Stimulated activated naive B cell treated with anti-CD40 and anti-IgM and Interleukin-4, amounts not matched to agents 10 μg/mL and 1 μg/mL and 100 μg/mL, for 72 hours (primary cell): ENCODE results near the gene NRG2.

ENCODE experiments used
- ATAC-seq, 2 donors: fragments of 150-1000 bp; cut with Tn5 transposase; replicated peaks; 2 replicates each; pipeline ENCODE4 v1.10.0; 2021; ENCODE audit warnings: moderate library complexity in 1 of 2
- DNase-seq: peaks from one replicate; pipeline ENCODE4 v3.0.0; 2021
- H3K27ac Mint-ChIP-seq: one replicate; pipeline ENCODE4 v1.8.0; 2022; ENCODE audit warnings: mild to moderate bottlenecking, mixed read lengths
- H3K27me3 Mint-ChIP-seq, 2 donors: one replicate each; pipeline ENCODE4 v1.8.0; 2022; ENCODE audit warnings: mixed read lengths in 2 of 2
- H3K36me3 Mint-ChIP-seq, 2 donors: one replicate each; pipeline ENCODE4 v1.8.0; 2022; ENCODE audit warnings: mixed read lengths in 2 of 2, mild to moderate bottlenecking in 1 of 2
- H3K4me1 Mint-ChIP-seq, 2 donors: one replicate each; pipeline ENCODE4 v1.8.0; 2022; ENCODE audit warnings: mixed read lengths in 2 of 2, mild to moderate bottlenecking in 1 of 2
- H3K4me3 Mint-ChIP-seq, 2 donors: one replicate each; pipeline ENCODE4 v1.8.0; 2022; ENCODE audit warnings: mild to moderate bottlenecking in 2 of 2, mixed read lengths in 2 of 2, moderate library complexity in 1 of 2
- H3K9me3 Mint-ChIP-seq, 2 donors: one replicate each; pipeline ENCODE4 v1.8.0; 2022; ENCODE audit warnings: mixed read lengths in 2 of 2, mild to moderate bottlenecking in 1 of 2

Gene NRG2

DNA sequence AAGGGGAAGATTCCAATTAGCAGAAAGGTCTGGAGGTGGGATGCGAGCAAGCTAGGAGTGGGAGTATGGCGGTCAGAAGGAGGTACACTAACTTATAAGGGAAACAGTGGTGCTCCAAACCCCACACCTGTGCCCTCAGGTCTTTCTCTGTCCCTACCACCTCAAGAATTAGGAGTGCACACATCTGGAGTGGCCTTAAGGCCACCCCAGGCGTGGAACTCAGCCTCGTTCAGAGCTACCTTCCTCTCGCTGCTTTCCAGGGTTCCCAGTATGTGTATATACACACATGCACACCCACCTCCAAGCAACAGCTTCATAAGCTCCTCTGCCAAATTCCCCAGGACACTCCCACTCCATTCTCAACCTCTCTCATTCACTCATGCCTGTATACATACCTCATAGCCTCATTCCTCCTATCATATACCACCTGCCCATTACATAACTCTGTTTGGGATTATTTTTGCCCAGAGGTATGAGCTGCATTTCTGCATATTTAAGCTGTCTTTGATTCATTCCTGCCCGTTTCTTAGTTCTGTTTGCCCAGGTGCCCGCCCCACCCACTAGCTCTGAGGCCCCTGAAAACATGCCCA, 128.8 kb downstream of the NRG2 start:
- Mint-ChIP-seq H3K27me3 (peaks cover 27 to 44% of the 10 kb centered on the region in 2 donors), H3K27ac (no peak overlapping the region), H3K4me3 (no peak overlapping the region), H3K9me3 (no peaks in the 10 kb centered on the region), H3K4me1 (no peaks in the 10 kb centered on the region), H3K36me3 (no peaks in the 10 kb centered on the region)
- ATAC-seq = no peak
- DNase-seq = no peak

DNA sequence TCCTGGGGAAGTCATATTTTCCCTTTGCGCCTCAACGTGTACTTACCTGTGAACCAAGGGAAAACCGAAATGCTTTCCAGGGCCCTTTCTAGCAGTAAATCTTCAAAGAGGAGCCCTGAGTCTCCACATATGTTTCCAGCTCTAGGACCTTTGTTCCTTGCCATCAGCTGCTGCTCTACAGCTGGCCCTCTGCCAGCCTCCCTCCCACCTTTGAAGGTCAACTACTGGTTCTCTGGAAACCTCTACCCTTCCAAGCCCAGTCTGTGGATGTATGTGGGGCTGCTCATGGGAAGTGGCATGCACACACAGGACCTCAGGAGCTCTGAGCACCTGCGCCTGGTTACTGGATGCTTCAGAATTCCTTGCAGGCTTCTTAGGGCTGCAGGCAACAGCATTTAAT, 130.3 kb downstream of the NRG2 start:
- Mint-ChIP-seq H3K27me3 (peaks cover 27 to 44% of the 10 kb centered on the region in 2 donors), H3K9me3 (no peaks in the 10 kb centered on the region), H3K4me1 (no peaks in the 10 kb centered on the region), H3K36me3 (no peaks in the 10 kb centered on the region), H3K4me3 (no peak overlapping the region), H3K27ac (no peak overlapping the region)
- ATAC-seq = no peak
- DNase-seq = no peak

GRCh38 chr5:139912158-139912557, 130.9 kb downstream of the NRG2 start:
- peaks cover 27 to 44% of the 10 kb centered on the region in 2 donors for H3K27me3 Mint-ChIP-seq
- no peak overlapping the region for H3K27ac Mint-ChIP-seq
- ATAC-seq = no peak
- no peak for DNase-seq
- no peaks in the 10 kb centered on the region for H3K4me1 Mint-ChIP-seq
- H3K4me3 Mint-ChIP-seq = no peak overlapping the region
- no peaks in the 10 kb centered on the region for H3K9me3 Mint-ChIP-seq
- H3K36me3 Mint-ChIP-seq = no peaks in the 10 kb centered on the region

- Mint-ChIP-seq H3K36me3 (no peaks in the 10 kb centered on the region), H3K27ac (no peak overlapping the region), H3K4me1 (no peaks in the 10 kb centered on the region), H3K4me3 (no peak overlapping the region), H3K27me3 (peaks cover 27 to 44% of the 10 kb centered on the region in 2 donors), H3K9me3 (no peaks in the 10 kb centered on the region)
- ATAC-seq (no peak), DNase-seq (no peak)
Observed at GRCh38 chr5:139911425-139912120, 131.5 kb downstream of the NRG2 start.

GRCh38 chr5:139910901-139911300, 132.2 kb downstream of the NRG2 start:
- DNase-seq = no peak
- no peak overlapping the region for H3K4me3 Mint-ChIP-seq
- no peaks in the 10 kb centered on the region for H3K9me3 Mint-ChIP-seq
- H3K27me3 Mint-ChIP-seq = peaks cover 27 to 41% of the 10 kb centered on the region in 2 donors
- no peaks in the 10 kb centered on the region for H3K36me3 Mint-ChIP-seq
- no peak overlapping the region for H3K27ac Mint-ChIP-seq
- no peak for ATAC-seq
- no peaks in the 10 kb centered on the region for H3K4me1 Mint-ChIP-seq

DNA sequence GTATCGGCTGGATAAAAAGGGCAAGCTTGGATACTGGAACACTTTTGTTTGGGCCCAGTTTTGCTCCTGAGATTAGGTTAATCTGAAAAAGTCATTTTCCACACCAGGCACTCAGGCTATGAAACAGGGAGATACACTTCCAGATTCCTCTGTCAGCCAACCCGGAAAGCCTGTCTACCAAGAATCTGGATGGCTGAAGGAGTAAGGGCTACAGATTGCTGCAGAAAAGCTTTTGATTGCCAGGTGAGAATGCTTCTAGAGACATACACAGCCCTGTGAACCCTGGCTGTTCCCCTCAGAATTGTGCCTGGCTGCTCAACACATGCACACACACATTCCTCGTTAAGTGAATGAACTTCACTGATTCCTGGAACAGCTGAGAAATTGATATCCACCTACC, 133.1 kb downstream of the NRG2 start:
- Mint-ChIP-seq H3K4me1 (no peaks in the 10 kb centered on the region), H3K9me3 (no peaks in the 10 kb centered on the region), H3K27ac (no peak overlapping the region), H3K36me3 (no peaks in the 10 kb centered on the region), H3K4me3 (no peak overlapping the region), H3K27me3 (peaks cover 22 to 35% of the 10 kb centered on the region in 2 donors)
- no peak for DNase-seq
- ATAC-seq = no peak

DNA sequence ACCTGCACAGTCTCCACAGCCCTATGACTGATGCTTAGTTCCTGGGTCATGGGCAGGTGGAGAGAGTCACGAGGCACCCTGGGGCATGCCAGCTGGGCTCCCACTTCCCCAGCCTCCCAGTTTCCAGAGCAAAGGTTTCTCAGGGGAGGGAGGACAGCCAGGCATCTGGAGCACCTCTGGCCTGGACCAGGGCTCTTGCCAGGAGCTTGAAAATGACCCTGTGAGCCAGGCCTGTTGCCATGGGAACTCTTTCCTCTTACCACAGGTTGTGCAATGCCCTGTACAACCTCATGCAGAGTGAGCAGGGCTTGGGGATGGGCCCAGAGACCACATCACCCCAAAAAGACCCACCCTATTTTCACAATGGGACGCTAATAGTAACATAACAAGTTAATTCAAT, 134.3 kb downstream of the NRG2 start:
- Mint-ChIP-seq H3K4me1 (peaks cover 1% of the 10 kb centered on the region in 2 donors), H3K9me3 (no peaks in the 10 kb centered on the region), H3K36me3 (no peaks in the 10 kb centered on the region), H3K4me3 (no peak overlapping the region), H3K27me3 (peaks cover 10 to 27% of the 10 kb centered on the region in 2 donors), H3K27ac (no peak overlapping the region)
- DNase-seq = no peak
- no peak for ATAC-seq

- Mint-ChIP-seq H3K36me3 (no peaks in the 10 kb centered on the region), H3K27me3 (peaks cover 21 to 29% of the 10 kb centered on the region in 2 donors), H3K4me3 (no peak overlapping the region), H3K27ac (no peak overlapping the region), H3K9me3 (no peaks in the 10 kb centered on the region), H3K4me1 (peaks cover 4 to 7% of the 10 kb centered on the region in 2 donors)
- ATAC-seq (no peak), DNase-seq (no peak)
Observed at GRCh38 chr5:139906661-139907060, 136.4 kb downstream of the NRG2 start.

DNA sequence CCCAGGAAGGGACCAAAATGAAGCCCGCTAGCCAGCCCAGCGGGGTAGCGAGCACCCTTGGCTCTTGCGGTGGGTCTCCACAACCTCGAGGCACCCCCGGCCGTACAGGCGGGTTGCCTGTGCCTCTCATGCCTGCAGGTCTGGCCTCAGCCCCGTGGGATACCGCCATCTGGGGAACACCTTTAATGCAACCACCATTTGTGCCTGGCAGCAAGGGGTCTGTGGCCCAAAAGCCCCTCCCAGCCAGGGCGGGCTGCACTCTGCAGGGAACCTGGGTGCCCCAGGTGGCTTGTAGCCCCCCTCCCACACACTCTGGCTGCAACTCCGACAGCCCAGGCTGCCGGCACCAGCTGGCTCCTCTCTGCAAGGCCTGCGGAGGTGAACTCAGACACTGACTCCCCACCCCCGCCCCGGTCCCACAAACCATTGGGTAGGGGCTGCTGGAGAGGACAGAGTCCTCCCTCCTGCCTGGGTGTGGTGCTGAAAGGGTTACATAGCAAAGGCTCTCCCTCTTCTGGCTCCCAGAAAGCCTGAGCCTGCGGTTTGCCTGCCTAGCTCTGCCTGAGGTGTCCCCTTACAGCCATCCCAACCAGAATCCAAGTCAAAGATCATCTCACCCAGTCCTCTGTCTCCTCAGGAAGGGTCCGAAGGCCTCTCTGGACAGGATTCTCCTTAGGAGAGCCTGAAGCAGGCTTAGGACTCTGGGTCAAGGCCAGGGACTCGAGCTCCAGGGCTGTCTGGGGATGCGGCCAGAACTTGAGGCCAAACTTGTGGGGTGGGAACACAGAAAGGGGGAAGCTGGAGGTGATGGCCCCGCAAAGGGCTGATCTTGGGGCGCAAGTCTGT, 138.1 kb downstream of the NRG2 start:
- peaks cover 28 to 32% of the 10 kb centered on the region in 2 donors for H3K27me3 Mint-ChIP-seq
- no peak for ATAC-seq
- no peaks in the 10 kb centered on the region for H3K36me3 Mint-ChIP-seq
- H3K9me3 Mint-ChIP-seq = no peaks in the 10 kb centered on the region
- DNase-seq = no peak
- H3K4me3 Mint-ChIP-seq = no peak overlapping the region
- H3K27ac Mint-ChIP-seq = no peak overlapping the region
- peaks cover 6 to 7% of the 10 kb centered on the region in 2 donors for H3K4me1 Mint-ChIP-seq

DNA sequence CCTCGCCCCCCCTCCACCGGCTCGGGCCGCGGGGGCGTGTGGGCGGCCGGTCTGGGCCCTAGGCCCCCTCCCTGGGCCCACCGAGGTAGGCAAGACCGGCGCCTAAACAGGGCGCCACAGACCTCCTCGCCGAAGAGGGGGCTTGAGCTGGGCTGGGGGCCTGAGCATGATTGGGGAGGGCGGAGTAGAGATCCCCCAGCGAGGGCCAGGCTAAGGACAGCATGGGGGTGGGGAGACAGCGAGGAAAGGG, 138.6 kb downstream of the NRG2 start:
- Mint-ChIP-seq H3K36me3 (no peaks in the 10 kb centered on the region), H3K27ac (no peak overlapping the region), H3K4me3 (no peak overlapping the region), H3K9me3 (no peaks in the 10 kb centered on the region), H3K27me3 (peaks cover 28 to 38% of the 10 kb centered on the region in 2 donors), H3K4me1 (peaks cover 6 to 7% of the 10 kb centered on the region in 2 donors)
- DNase-seq (no peak), ATAC-seq (no peak)

GRCh38 chr5:139903795-139904565, 139.1 kb downstream of the NRG2 start:
- Mint-ChIP-seq H3K4me1 (peaks cover 6 to 7% of the 10 kb centered on the region in 2 donors), H3K9me3 (no peaks in the 10 kb centered on the region), H3K4me3 (peak overlapping the region; percentile 68 to 72), H3K27me3 (peaks cover 29 to 40% of the 10 kb centered on the region in 2 donors), H3K36me3 (no peaks in the 10 kb centered on the region), H3K27ac (no peak overlapping the region)
- ATAC-seq (peak; percentile 78 to 84), DNase-seq (peak; percentile 15)

GRCh38 chr5:139903450-139903794, 139.7 kb downstream of the NRG2 start:
- peaks cover 6 to 7% of the 10 kb centered on the region in 2 donors for H3K4me1 Mint-ChIP-seq
- no peaks in the 10 kb centered on the region for H3K36me3 Mint-ChIP-seq
- ATAC-seq (peak in 1 of 2 donors; percentile 31), DNase-seq (no peak)
- H3K27ac Mint-ChIP-seq = no peak overlapping the region
- H3K9me3 Mint-ChIP-seq = no peaks in the 10 kb centered on the region
- peaks cover 34 to 46% of the 10 kb centered on the region in 2 donors for H3K27me3 Mint-ChIP-seq
- peak overlapping the region; percentile 68 to 72 for H3K4me3 Mint-ChIP-seq

DNA sequence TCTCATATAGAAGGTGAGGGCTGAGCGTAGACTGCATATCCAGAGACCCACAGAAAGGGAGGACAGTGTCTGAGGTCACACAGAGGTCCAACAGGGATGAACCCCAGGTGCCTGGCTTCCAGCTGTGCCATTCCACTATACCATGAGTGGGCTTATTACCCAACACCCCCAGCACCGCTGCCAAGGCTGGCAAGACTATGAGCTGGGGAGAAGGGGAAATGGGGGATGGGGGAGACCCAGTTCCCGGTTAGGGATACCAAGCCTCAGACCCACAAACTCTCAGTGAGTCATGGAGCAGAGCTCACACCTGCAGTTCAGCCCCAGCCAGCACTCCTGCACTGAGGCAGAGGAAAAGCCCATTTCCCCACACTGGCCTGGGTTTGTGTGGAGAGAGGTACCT, 141.1 kb downstream of the NRG2 start:
- DNase-seq (no peak), ATAC-seq (no peak)
- no peak overlapping the region for H3K4me3 Mint-ChIP-seq
- peaks cover 6 to 7% of the 10 kb centered on the region in 2 donors for H3K4me1 Mint-ChIP-seq
- peaks cover 35 to 60% of the 10 kb centered on the region in 2 donors for H3K27me3 Mint-ChIP-seq
- H3K9me3 Mint-ChIP-seq = no peaks in the 10 kb centered on the region
- no peaks in the 10 kb centered on the region for H3K36me3 Mint-ChIP-seq
- H3K27ac Mint-ChIP-seq = no peak overlapping the region

GRCh38 chr5:139901251-139901575, 141.9 kb downstream of the NRG2 start:
- Mint-ChIP-seq H3K27me3 (peaks cover 41 to 66% of the 10 kb centered on the region in 2 donors), H3K4me1 (peaks cover 6 to 7% of the 10 kb centered on the region in 2 donors)
- no peak for ATAC-seq

More at GRCh38 chr5:139901251-139901575, 141.9 kb downstream of the NRG2 start:
- no peak overlapping the region for H3K4me3 Mint-ChIP-seq
- H3K36me3 Mint-ChIP-seq = no peaks in the 10 kb centered on the region
- H3K9me3 Mint-ChIP-seq = no peaks in the 10 kb centered on the region
- DNase-seq = no peak
- H3K27ac Mint-ChIP-seq = no peak overlapping the region
